Endothelial cell of umbilical vein (primary cell): ENCODE results near the gene UBE2Q1. TPM values are rescaled to one million over a fixed set of nuclear protein-coding genes. Genes with fewer than 3 reads are reported as not detected.

Source experiments
- BruUV-seq: library from RNA; stranded (reverse); fragments of 400-500 nt; replicated peaks from 2 replicates; lab custom pipeline; 2021; lab: Mats Ljungman, UMichigan
- CTCF ChIA-PET: fragments of 300-600, 350-600 bp; sonication (Branson Sonifier 250); formaldehyde crosslinking; loops from one replicate; lab custom pipeline; 2021; ENCODE audit warnings: antibody characterized with exemption, inconsistent platforms; lab: Charles Lee
- POLR2A ChIA-PET: fragments of 300-600, 350-600 bp; sonication (Branson Sonifier 250); formaldehyde crosslinking; loops from one replicate; lab custom pipeline; 2021; ENCODE audit warnings: antibody characterized with exemption, inconsistent platforms; lab: Charles Lee
- DNase-seq: peaks from one replicate; pipeline ENCODE4 v3.0.0-alpha.2; 2011; ENCODE audit warnings: low read depth, low spot score
- FAIRE-seq: peaks from 2 replicates; lab custom pipeline; 2011; peaks lifted over from hg19 to GRCh38; lab: Jason Lieb, UNC
- H2AFZ ChIP-seq: 2 replicates; pipeline ENCODE4 v1.6.0; 2012; ENCODE audit warnings: low read depth, low read length, control low read depth, inconsistent platforms
- H3K27ac ChIP-seq: 2 replicates; pipeline ENCODE4 v1.5.1; 2011; ENCODE audit warnings: low read depth, mild to moderate bottlenecking, control low read depth, low read length, moderate library complexity; ENCODE audit not compliant: insufficient read depth
- H3K27me3 ChIP-seq, 2 experiments: 2 replicates each; pipeline versions ENCODE4 v1.6.0 to v1.6.1; 2011; ENCODE audit warnings: low read length in 2 of 2, mixed read lengths in 1 of 2; ENCODE audit not compliant: control insufficient read depth in 2 of 2, insufficient read depth in 2 of 2
- H3K36me3 ChIP-seq, 2 experiments: 2 replicates in 1 of 2; 3 replicates in 1 of 2; pipeline ENCODE4 v1.5.1; 2011; ENCODE audit warnings: low read length in 2 of 2, mild to moderate bottlenecking in 1 of 2, moderate library complexity in 1 of 2; ENCODE audit not compliant: control insufficient read depth in 2 of 2, insufficient read depth in 2 of 2; ENCODE audit errors: extremely low read depth in 1 of 2
- H3K4me1 ChIP-seq: 3 replicates; pipeline ENCODE4 v1.5.1; 2011; ENCODE audit warnings: mild to moderate bottlenecking, low read length; ENCODE audit not compliant: control insufficient read depth, insufficient read depth; ENCODE audit errors: extremely low read depth
- H3K4me2 ChIP-seq: 2 replicates; pipeline ENCODE4 v1.6.1; 2011; ENCODE audit warnings: low read length, control low read depth, mixed read lengths; ENCODE audit not compliant: insufficient read depth
- H3K4me3 ChIP-seq, 3 experiments: fragments of 200-600 bp in 1 of 3; sonication (generic), shearing (Covaris generic) in 1 of 3; replicated peaks in 1 of 3; 2 replicates each; pipeline ENCODE4 v1.5.1; 2011 to 2016; ENCODE audit warnings: control low read depth in 3 of 3, low read length in 3 of 3, mild to moderate bottlenecking in 2 of 3, inconsistent platforms in 1 of 3, low read depth in 1 of 3, moderate library complexity in 1 of 3; ENCODE audit not compliant: insufficient read depth in 1 of 3
- H3K79me2 ChIP-seq: 2 replicates; pipeline ENCODE4 v1.6.0; 2012; ENCODE audit warnings: low read length, inconsistent platforms; ENCODE audit not compliant: control insufficient read depth, insufficient read depth
- H3K9ac ChIP-seq: replicated peaks from 2 replicates; pipeline ENCODE3; 2011; ENCODE audit warnings: low read length, control low read depth; ENCODE audit not compliant: insufficient read depth; ENCODE audit errors: extremely low read depth
- H3K9me1 ChIP-seq: replicated peaks from 3 replicates; pipeline ENCODE4 v1.6.0; 2011; ENCODE audit warnings: mild to moderate bottlenecking, low read length; ENCODE audit not compliant: control insufficient read depth, insufficient read depth; ENCODE audit errors: extremely low read depth
- H3K9me3 ChIP-seq: replicated peaks from 2 replicates; pipeline ENCODE4 v1.5.1; 2012; ENCODE audit warnings: low read length, inconsistent platforms; ENCODE audit not compliant: control insufficient read depth, insufficient read depth
- H4K20me1 ChIP-seq: replicated peaks from 2 replicates; pipeline ENCODE3; 2011; ENCODE audit warnings: mild to moderate bottlenecking, low read length; ENCODE audit not compliant: control insufficient read depth, insufficient read depth; ENCODE audit errors: extremely low read depth
- EZH2 ChIP-seq: IDR thresholded peaks from 2 replicates; pipeline ENCODE4 v1.6.1; 2012; ENCODE audit warnings: borderline replicate concordance, low read depth, mild to moderate bottlenecking, moderate library complexity, low read length, inconsistent platforms; ENCODE audit not compliant: severe bottlenecking
- MAX ChIP-seq: IDR thresholded peaks from 2 replicates; pipeline ENCODE4 v1.6.1; 2011; ENCODE audit not compliant: insufficient read depth, insufficient read length
- MYC ChIP-seq: IDR thresholded peaks from one replicate; pipeline ENCODE4 v1.6.1; 2011; ENCODE audit warnings: mild to moderate bottlenecking, low read depth, low read length
- POLR2AphosphoS5 ChIP-seq: IDR thresholded peaks from 2 replicates; pipeline ENCODE4 v1.6.1; 2012; ENCODE audit warnings: low read depth, mild to moderate bottlenecking, control low read depth, low read length, moderate library complexity; ENCODE audit not compliant: insufficient read depth
- dilution Hi-C: fragments of 300-500 bp; cut with MboI; formaldehyde crosslinking; loops from one replicate; pipeline ENCODE4 v1.15.0; 2019; ENCODE audit warnings: low sequenced_read_pairs; ENCODE audit not compliant: extremely low pct_ligation_motif_present
- intact Hi-C: fragments of 100-400 bp; cut with micrococcal nuclease; formaldehyde crosslinking; loops from one replicate; pipeline ENCODE4 v1.10.0; 2022
- polyA plus RNA-seq, 4 experiments: library from polyadenylated mRNA; depleted of rRNA in 3 of 4; stranded (reverse) in 3 of 4; unstranded in 1 of 4; fragments of >200 nt; gene quantifications; 2 replicates each; pipeline versions ENCODE4 v1.2.1 to v1.2.3, GENCODE V29; 2011 to 2012; ENCODE audit warnings: missing spikeins in 1 of 4
- total RNA-seq: library from RNA; stranded (reverse); gene quantifications from 2 replicates; pipeline ENCODE4 v1.2.3, GENCODE V29; 2021

Gene UBE2Q1
- total and polyA plus RNA-seq, 2 donors (not counting 3 experiments of a cell fraction or from before 2014, with no cell fraction given): 16.5 to 85.4 TPM

GRCh38 chr1:154607609-154608396 lies 49.3 kb upstream of the UBE2Q1 start, which contains the start of gene ADAR:
Gene ADAR (minus strand): TSS chr1:154608186. CDS start chr1:154608006, 180 bp downstream.
- ChIA-PET CTCF (interaction anchor here (0.6 to 1.3 kb wide), 10 partner anchors 10 to 436 kb away, joined by 3 to 5 read pairs (median 4); no protein-coding TSS in a partner anchor), POLR2A (interaction anchor here (0.7 kb wide), 2 partner anchors 48 to 399 kb away, joined by 3 to 4 read pairs; no protein-coding TSS in a partner anchor)
- FAIRE-seq: peak; percentile 83
- intact Hi-C loops (loop anchor here (1.0 to 2.0 kb wide), 2 partner anchors 21 to 50 kb away; partner anchors contain the start of gene UBE2Q1), dilution Hi-C loops (no loop called here)
- peak within 1 kb of the TSS; percentile 58 for H2AFZ ChIP-seq
- peaks cover 6% of the 10 kb centered on the region for H3K4me1 ChIP-seq
- H3K79me2 ChIP-seq: peaks cover 72% of the 10 kb centered on the region
- no peaks in the 10 kb centered on the region for H3K9me3 ChIP-seq
- TF ChIP-seq EZH2 (no peak), MAX (peak; percentile 11), MYC (no peak), POLR2AphosphoS5 (peak; percentile 13)
- peak within 1 kb of the TSS; percentile 56 for H3K27ac ChIP-seq
- peak within 1 kb of the TSS; percentile 86 for H3K4me2 ChIP-seq
- peaks cover 4% of the 10 kb centered on the region for H4K20me1 ChIP-seq
- H3K36me3 ChIP-seq: peaks cover 0 to 2% of the 10 kb centered on the region in 2 experiments
- peak within 1 kb of the TSS; percentile 91 for H3K9ac ChIP-seq
- DNase-seq: peak; percentile 94
- peak within 1 kb of the TSS; percentile 15 to 68 (median 47) for H3K4me3 ChIP-seq
- no peaks in the 10 kb centered on the region for H3K27me3 ChIP-seq
- H3K9me1 ChIP-seq: no peaks in the 10 kb centered on the region
- no TSS peak for BruUV-seq
